ENCODE results near the gene CD93. TPM values are rescaled to one million over a fixed set of nuclear protein-coding genes. Genes with fewer than 3 reads are reported as not detected.

CD93 gene
- total RNA-seq, 4 donors from 2014 or later = 24.5 to 80.7 (median 66.0) TPM

- intact Hi-C loops (cut with DNase I) = no loop called here
- H3K4me3 ChIP-seq = no peak overlapping the region
- 90% methylated on average over 9 of the region's 9 CpGs for WGBS
- H3K27ac ChIP-seq (replicated peaks in 1 of 4) = no peak overlapping the region
- TF ChIP-seq CTCF (IDR thresholded peaks at IDR 0.05) (no peak), POLR2AphosphoS5 (IDR thresholded peaks at IDR 0.05) (no peak), POLR2A (IDR thresholded peaks at IDR 0.05; ENCODE audit: low read depth) (no peak), EP300 (IDR thresholded peaks at IDR 0.05) (no peak)
- no peaks in the 10 kb centered on the region for H3K27me3 ChIP-seq
- H3K4me1 ChIP-seq = peaks cover 12 to 24% (median 19%) of the 10 kb centered on the region in 4 donors
- DNase-seq (ENCODE audit: extremely low spot score) = no peak
- no peaks in the 10 kb centered on the region for H3K36me3 ChIP-seq
- no peaks in the 10 kb centered on the region for H3K9me3 ChIP-seq
Observed at GRCh38 chr20:23111944-23112342, 25.8 kb upstream of the CD93 start.

GRCh38 chr20:23111307-23111943 is 25.3 kb upstream of the CD93 start:
- Histone ChIP-seq H3K4me3 (no peak overlapping the region), H3K27ac (replicated peaks in 1 of 4) (no peak overlapping the region), H3K36me3 (no peaks in the 10 kb centered on the region), H3K27me3 (no peaks in the 10 kb centered on the region), H3K4me1 (peaks cover 17 to 29% (median 25%) of the 10 kb centered on the region in 4 donors), H3K9me3 (no peaks in the 10 kb centered on the region)
- WGBS = 90% methylated on average over 14 of the region's 16 CpGs
- intact Hi-C loops (cut with DNase I) = no loop called here
- no peak for TF ChIP-seq POLR2A (IDR thresholded peaks at IDR 0.05; ENCODE audit: low read depth)
- no peak for TF ChIP-seq POLR2AphosphoS5 (IDR thresholded peaks at IDR 0.05)
- TF ChIP-seq CTCF (IDR thresholded peaks at IDR 0.05) = no peak
- TF ChIP-seq EP300 (IDR thresholded peaks at IDR 0.05) = no peak
- no peak for DNase-seq (ENCODE audit: extremely low spot score)

- Histone ChIP-seq H3K36me3 (no peaks in the 10 kb centered on the region), H3K27ac (replicated peaks in 1 of 4) (no peak overlapping the region), H3K27me3 (no peaks in the 10 kb centered on the region), H3K9me3 (no peaks in the 10 kb centered on the region), H3K4me1 (peaks cover 27 to 47% (median 39%) of the 10 kb centered on the region in 4 donors), H3K4me3 (no peak overlapping the region)
- 96% methylated on average over 3 of the region's 3 CpGs for WGBS
- TF ChIP-seq POLR2A (IDR thresholded peaks at IDR 0.05; ENCODE audit: low read depth) = no peak
- no peak for TF ChIP-seq CTCF (IDR thresholded peaks at IDR 0.05)
- no peak for TF ChIP-seq POLR2AphosphoS5 (IDR thresholded peaks at IDR 0.05)
- no peak for TF ChIP-seq EP300 (IDR thresholded peaks at IDR 0.05)
- intact Hi-C loops (cut with DNase I) = no loop called here
- DNase-seq (ENCODE audit: extremely low spot score) = no peak
Observed at GRCh38 chr20:23108871-23109270, 22.7 kb upstream of the CD93 start.

GRCh38 chr20:23107466-23107865 is 21.3 kb upstream of the CD93 start:
- H3K4me1 ChIP-seq = peaks cover 33 to 51% (median 44%) of the 10 kb centered on the region in 4 donors
- intact Hi-C loops (cut with DNase I) = no loop called here
- no peak for DNase-seq (ENCODE audit: extremely low spot score)
- 71% methylated on average over 3 of the region's 3 CpGs for WGBS
- H3K9me3 ChIP-seq = no peaks in the 10 kb centered on the region
- H3K4me3 ChIP-seq = no peak overlapping the region
- H3K27ac ChIP-seq (replicated peaks in 1 of 4) = peak overlapping the region; percentile 50 to 73 (median 66)
- no peaks in the 10 kb centered on the region for H3K36me3 ChIP-seq
- no peaks in the 10 kb centered on the region for H3K27me3 ChIP-seq
- TF ChIP-seq POLR2A (IDR thresholded peaks at IDR 0.05; ENCODE audit: low read depth) (no peak), POLR2AphosphoS5 (IDR thresholded peaks at IDR 0.05) (no peak), CTCF (IDR thresholded peaks at IDR 0.05) (no peak), EP300 (IDR thresholded peaks at IDR 0.05) (no peak)

Data from esophagus muscularis mucosa (tissue), 4 donors.